Tibial nerve (tissue), 4 donors: ENCODE results near the gene ERC2. TPM values are rescaled to one million over a fixed set of nuclear protein-coding genes. Genes with fewer than 3 reads are reported as not detected.

Experiments
- DNase-seq, 2 donors: peaks; one replicate each; pipeline ENCODE4 v3.0.0-alpha.2; 2019; ENCODE audit warnings: low spot score in 2 of 2
- H3K27ac ChIP-seq, 4 donors: fragments of 200-600 bp; sonication (generic) in 3 of 4; one replicate each; pipeline ENCODE4 v1.5.1; 2017 to 2019; ENCODE audit warnings: mild to moderate bottlenecking in 1 of 4
- H3K27me3 ChIP-seq, 2 donors: fragments of 200-600 bp; sonication (generic) in 1 of 2; one replicate each; pipeline versions ENCODE4 v1.5.1 to v1.6.0; 2017 to 2019
- H3K36me3 ChIP-seq, 3 donors: fragments of 200-600 bp; sonication (generic); one replicate each; pipeline ENCODE4 v1.5.1; 2018 to 2019
- H3K4me1 ChIP-seq, 4 donors: fragments of 200-600 bp; sonication (generic) in 3 of 4; one replicate each; pipeline ENCODE4 v1.5.1; 2017 to 2019
- H3K4me3 ChIP-seq, 4 donors: fragments of 200-600 bp; sonication (generic) in 3 of 4; one replicate each; pipeline ENCODE4 v1.5.1; 2017 to 2019; ENCODE audit warnings: mild to moderate bottlenecking in 1 of 4, moderate library complexity in 1 of 4
- H3K9me3 ChIP-seq, 4 donors: fragments of 200-600 bp; sonication (generic) in 3 of 4; one replicate each; pipeline ENCODE4 v1.5.1; 2017 to 2019
- CTCF ChIP-seq, 5 experiments: fragments of 200-600 bp in 3 of 5; fragments of 450-650 bp in 2 of 5; sonication (generic) in 3 of 5; IDR thresholded peaks; one replicate each; pipeline ENCODE4 v1.5.1; 2016 to 2019; ENCODE audit warnings: antibody characterized with exemption in 5 of 5, mild to moderate bottlenecking in 3 of 5, moderate library complexity in 2 of 5
- EP300 ChIP-seq, 2 donors: sonication (generic); formaldehyde crosslinking; IDR thresholded peaks; one replicate each; pipeline ENCODE4 v1.6.1; 2017; ENCODE audit warnings: antibody characterized with exemption in 2 of 2, mild to moderate bottlenecking in 1 of 2
- POLR2A ChIP-seq, 2 donors: fragments of 450-650 bp; IDR thresholded peaks; one replicate each; pipeline ENCODE4 v1.6.1; 2017; ENCODE audit warnings: antibody characterized with exemption in 2 of 2, mild to moderate bottlenecking in 2 of 2, moderate library complexity in 2 of 2
- WGBS, 2 donors: methylation state at CpG; one replicate each; pipeline ENCODE4 v1.1.5; 2018; 5-methylcytosine and 5-hydroxymethylcytosine counted together
- total RNA-seq, 4 donors: library from RNA; depleted of rRNA; stranded (reverse); fragments of >200 nt; gene quantifications; one replicate each; pipeline ENCODE4 v1.1.0, GENCODE V29; 2016

The ERC2 gene
- total RNA-seq, 4 donors from 2014 or later = 0.84 to 0.98 (median 0.90) TPM; not detected in 1

DNA sequence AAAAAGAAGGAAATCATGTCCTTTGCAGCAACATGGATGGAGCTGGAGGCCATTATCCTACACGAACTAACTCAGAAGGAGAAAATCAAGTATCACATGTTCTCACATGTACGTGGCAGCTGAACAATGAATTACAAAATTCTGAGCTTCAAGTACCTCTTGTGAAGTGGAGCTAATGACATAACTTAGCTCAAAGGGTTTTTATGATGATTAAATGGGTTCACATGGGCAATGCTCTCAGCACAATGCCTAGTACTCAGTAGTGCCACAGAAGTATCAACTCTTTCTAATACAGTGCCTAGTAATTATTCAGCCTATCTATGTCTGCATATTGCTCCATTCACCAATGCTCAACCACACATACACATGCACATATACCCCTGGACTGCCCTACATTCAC is 573.7 kb downstream of the ERC2 start:
- no peaks in the 10 kb centered on the region for H3K27me3 ChIP-seq
- TF ChIP-seq POLR2A (IDR thresholded peaks at IDR 0.05) = no peak
- TF ChIP-seq EP300 (IDR thresholded peaks at IDR 0.05) = no peak
- TF ChIP-seq CTCF (IDR thresholded peaks at IDR 0.05) = no peak
- H3K27ac ChIP-seq = no peak overlapping the region
- DNase-seq = no peak
- no peaks in the 10 kb centered on the region for H3K4me1 ChIP-seq
- 86 to 90% methylated on average over 2 of the region's 2 CpGs for WGBS, 2 donors
- no peak overlapping the region for H3K4me3 ChIP-seq
- H3K36me3 ChIP-seq = no peaks in the 10 kb centered on the region
- H3K9me3 ChIP-seq = no peaks in the 10 kb centered on the region

- WGBS, 2 donors = 68 to 78% methylated on average over 4 of the region's 4 CpGs
- TF ChIP-seq POLR2A (IDR thresholded peaks at IDR 0.05) (no peak), EP300 (IDR thresholded peaks at IDR 0.05) (no peak), CTCF (IDR thresholded peaks at IDR 0.05) (no peak)
- Histone ChIP-seq H3K9me3 (no peaks in the 10 kb centered on the region), H3K27ac (no peak overlapping the region), H3K4me1 (no peaks in the 10 kb centered on the region), H3K36me3 (no peaks in the 10 kb centered on the region), H3K27me3 (no peaks in the 10 kb centered on the region), H3K4me3 (no peak overlapping the region)
- no peak for DNase-seq
These were observed 575.1 kb downstream of the ERC2 start for GRCh38 chr3:55893045-55893664.

DNA sequence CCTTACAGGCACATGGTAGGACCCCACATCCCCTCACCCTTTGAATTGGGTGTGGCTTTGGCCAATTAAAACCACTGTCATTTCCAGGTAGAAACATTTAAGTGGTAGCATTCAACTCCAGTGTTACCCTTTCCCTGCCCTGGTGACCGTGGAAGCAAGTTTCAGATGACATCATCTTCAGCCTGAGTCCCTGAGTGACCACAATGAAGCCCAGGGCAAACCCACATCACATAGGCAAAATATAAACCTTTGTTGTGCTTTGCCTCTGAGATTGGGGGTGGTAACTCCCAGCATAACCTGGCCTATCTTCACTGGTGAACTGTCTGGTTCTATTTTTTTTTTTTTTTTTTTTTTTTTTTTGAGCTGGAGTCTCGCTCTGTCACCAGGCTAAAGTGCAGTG is 577.2 kb downstream of the ERC2 start:
- no peak for DNase-seq
- no peak overlapping the region for H3K27ac ChIP-seq
- WGBS, 2 donors = 79 to 88% methylated on average over 2 of the region's 2 CpGs
- no peak for TF ChIP-seq CTCF (IDR thresholded peaks at IDR 0.05)
- no peak for TF ChIP-seq EP300 (IDR thresholded peaks at IDR 0.05)
- TF ChIP-seq POLR2A (IDR thresholded peaks at IDR 0.05) = no peak
- H3K27me3 ChIP-seq = no peaks in the 10 kb centered on the region
- no peaks in the 10 kb centered on the region for H3K36me3 ChIP-seq
- no peak overlapping the region for H3K4me3 ChIP-seq
- no peaks in the 10 kb centered on the region for H3K4me1 ChIP-seq
- no peaks in the 10 kb centered on the region for H3K9me3 ChIP-seq

GRCh38 chr3:55888282-55888885 is 579.9 kb downstream of the ERC2 start:
- Histone ChIP-seq H3K27me3 (no peaks in the 10 kb centered on the region), H3K9me3 (no peaks in the 10 kb centered on the region), H3K4me3 (no peak overlapping the region), H3K36me3 (no peaks in the 10 kb centered on the region), H3K4me1 (no peaks in the 10 kb centered on the region), H3K27ac (no peak overlapping the region)
- WGBS, 2 donors = 40 to 53% methylated on average over 7 of the region's 7 CpGs
- TF ChIP-seq EP300 (IDR thresholded peaks at IDR 0.05) = no peak
- no peak for TF ChIP-seq CTCF (IDR thresholded peaks at IDR 0.05)
- TF ChIP-seq POLR2A (IDR thresholded peaks at IDR 0.05) = no peak
- DNase-seq = no peak

DNA sequence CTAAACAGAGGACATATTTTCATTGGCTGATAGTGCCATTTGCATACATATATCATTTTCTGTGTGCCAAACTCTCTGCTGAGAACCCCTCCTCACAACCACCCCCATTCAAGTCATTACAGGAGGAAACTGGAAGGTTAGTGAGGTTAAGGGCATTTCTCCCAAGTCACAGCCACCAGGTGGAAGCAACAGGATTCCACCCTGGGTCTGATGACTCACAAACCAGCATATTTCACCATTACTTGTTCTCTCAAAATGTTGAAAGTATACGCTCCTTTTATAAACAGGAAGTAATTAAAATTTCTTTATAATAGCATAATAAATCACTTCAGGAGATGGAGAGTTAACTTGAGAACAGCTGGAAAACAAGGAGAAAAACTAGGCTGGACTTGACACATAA is 582.5 kb downstream of the ERC2 start:
- Histone ChIP-seq H3K4me3 (no peak overlapping the region), H3K36me3 (no peaks in the 10 kb centered on the region), H3K27ac (no peak overlapping the region), H3K9me3 (no peaks in the 10 kb centered on the region), H3K4me1 (no peaks in the 10 kb centered on the region), H3K27me3 (no peaks in the 10 kb centered on the region)
- WGBS, 2 donors = 43 to 44% methylated on average over 1 of the region's 1 CpG
- no peak for DNase-seq
- TF ChIP-seq POLR2A (IDR thresholded peaks at IDR 0.05) (no peak), CTCF (IDR thresholded peaks at IDR 0.05) (no peak), EP300 (IDR thresholded peaks at IDR 0.05) (no peak)
